Spleen (tissue), 11 donors: Measurements from ENCODE around the gene PSMC6. TPM values are rescaled to one million over a fixed set of nuclear protein-coding genes. Genes with fewer than 3 reads are reported as not detected.

Experiments
- DNase-seq: peaks from one replicate; pipeline ENCODE4 v3.0.0-alpha.2; 2020
- H3K27ac ChIP-seq, 8 donors: fragments of 200-600 bp; sonication (generic) in 7 of 8; 1 replicate in 4 of 8; 2 replicates in 4 of 8; pipeline versions ENCODE4 v1.5.0 to v1.8.0; 2016 to 2021; ENCODE audit warnings: inconsistent platforms in 4 of 8, mild to moderate bottlenecking in 4 of 8, moderate library complexity in 1 of 8
- H3K27me3 ChIP-seq, 7 donors: fragments of 200-600 bp; sonication (generic) in 6 of 7; replicated peaks in 1 of 7; 1 replicate in 4 of 7; 2 replicates in 3 of 7; pipeline versions ENCODE4 v1.5.0 to v1.8.0; 2016 to 2021; ENCODE audit warnings: inconsistent platforms in 3 of 7, mild to moderate bottlenecking in 1 of 7
- H3K36me3 ChIP-seq, 6 donors: fragments of 200-600 bp; sonication (generic) in 5 of 6; 1 replicate in 4 of 6; 2 replicates in 2 of 6; pipeline versions ENCODE4 v1.5.0 to v1.8.0; 2016 to 2021; ENCODE audit warnings: inconsistent platforms in 2 of 6
- H3K4me1 ChIP-seq, 6 donors: fragments of 200-600 bp; sonication (generic) in 5 of 6; 1 replicate in 3 of 6; 2 replicates in 3 of 6; pipeline versions ENCODE4 v1.5.0 to v1.8.0; 2016 to 2021; ENCODE audit warnings: inconsistent platforms in 3 of 6
- H3K4me3 ChIP-seq, 8 donors: fragments of 200-600 bp; sonication (generic) in 7 of 8; 1 replicate in 4 of 8; 2 replicates in 4 of 8; pipeline versions ENCODE4 v1.5.0 to v1.8.0; 2016 to 2021; ENCODE audit warnings: inconsistent platforms in 4 of 8, mild to moderate bottlenecking in 4 of 8, moderate library complexity in 2 of 8
- H3K9me3 ChIP-seq, 8 donors: fragments of 200-600 bp; sonication (generic) in 7 of 8; 1 replicate in 4 of 8; 2 replicates in 4 of 8; pipeline versions ENCODE4 v1.5.0 to v1.8.0; 2016 to 2021; ENCODE audit warnings: inconsistent platforms in 4 of 8
- CTCF ChIP-seq, 11 experiments: fragments of 200-600 bp in 7 of 11; fragments of 450-650 bp in 4 of 11; sonication (generic) in 4 of 11; IDR thresholded peaks in 8 of 11; conservative IDR thresholded peaks in 3 of 11; 1 replicate in 7 of 11; 2 replicates in 4 of 11; pipeline versions ENCODE4 v1.4.0 to v1.8.0; 2016 to 2021; ENCODE audit warnings: antibody characterized with exemption in 11 of 11, inconsistent platforms in 4 of 11, mild to moderate bottlenecking in 1 of 11
- POLR2A ChIP-seq, 3 donors: fragments of 450-650 bp; IDR thresholded peaks; one replicate each; pipeline ENCODE4 v1.5.1; 2017; ENCODE audit warnings: antibody characterized with exemption in 3 of 3, mild to moderate bottlenecking in 1 of 3
- POLR2AphosphoS5 ChIP-seq, 3 donors: sonication (generic); formaldehyde crosslinking; IDR thresholded peaks; one replicate each; pipeline ENCODE4 v1.5.1; 2017; ENCODE audit warnings: antibody characterized with exemption in 3 of 3
- WGBS, 5 donors: extraction: QIAGEN DNeasy Blood & Tissue Kit in 3 of 5; methylation state at CpG; one replicate each; pipeline versions ENCODE4 v1.1.5 to v1.1.7; 2013 to 2018; 5-methylcytosine and 5-hydroxymethylcytosine counted together
- intact Hi-C: fragments of 100-400 bp; cut with DNase I; formaldehyde crosslinking; loops from one replicate; pipeline ENCODE4 v1.15.0; 2023; ENCODE audit warnings: low total_unique reads
- polyA plus RNA-seq, 3 donors: library from polyadenylated mRNA; stranded (reverse); fragments of 200-250 nt; gene quantifications; one replicate each; pipeline ENCODE4 v1.2.1, GENCODE V29; 2013
- total RNA-seq, 7 donors: library from RNA; depleted of rRNA in 3 of 7; stranded (reverse); fragments of >200 nt in 3 of 7; fragmentation: NEBNext Ultra II Directional in 4 of 7; extraction: Animal tissue kit (Norgen Biotek cat#: 25700) in 4 of 7; gene quantifications; one replicate each; pipeline versions ENCODE4 v1.1.0 to v1.2.1, GENCODE V29; 2016 to 2021
- donor health status: healthy with polysubstance abuse.
- donor health status: DM: no; HTN: no; CAD: no; lungs with moderate emphysema.
- donor health status: DM: no; HTN: no; CAD: no.
- donor health status: Bipolar disorder and iron deficiency.
- donor health status: healthy.
- donor health status: DM: no; HTN: no; CAD: no.
- donor health status: DM: yes; HTN: yes; CAD: no.

The PSMC6 gene
- total and polyA plus RNA-seq, 10 donors, result 64.7 to 98.9 (median 82.4) TPM

GRCh38 chr14:52729585-52729924 is 22.6 kb downstream of the PSMC6 start:
- 0 to 1% (median 1%) methylated on average over 8 of the region's 8 CpGs for WGBS, 5 donors
- Histone ChIP-seq H3K27me3 (no peaks in the 10 kb centered on the region), H3K4me1 (peaks cover 6 to 65% (median 33%) of the 10 kb centered on the region in 6 donors), H3K9me3 (no peaks in the 10 kb centered on the region), H3K4me3 (peak overlapping the region in 7 of 8 donors; percentile 80 to 95 (median 88)), H3K36me3 (peaks cover 0 to 68% (median 25%) of the 10 kb centered on the region in 6 donors), H3K27ac (peak overlapping the region; percentile 74 to 94 (median 89))
- no peak for DNase-seq
- TF ChIP-seq POLR2AphosphoS5 (IDR thresholded peaks at IDR 0.05) (no peak), POLR2A (IDR thresholded peaks at IDR 0.05) (no peak)
- intact Hi-C loops, result no loop called here

GRCh38 chr14:52729925-52730708 is 23.1 kb downstream of the PSMC6 start, which contains the start of gene STYX:
Gene STYX, plus strand, starts transcription at chr14:52730166. Its CDS starts 309 bp downstream, at chr14:52730475.
- Histone ChIP-seq H3K9me3 (no peaks in the 10 kb centered on the region), H3K4me1 (peaks cover 6 to 65% (median 31%) of the 10 kb centered on the region in 6 donors), H3K27me3 (no peaks in the 10 kb centered on the region), H3K36me3 (peaks cover 0 to 63% (median 21%) of the 10 kb centered on the region in 6 donors), H3K27ac (peak within 1 kb of the TSS; percentile 74 to 94 (median 91)), H3K4me3 (peak within 1 kb of the TSS; percentile 80 to 95 (median 88))
- 0 to 1% (median 0%) methylated on average over 41 to 72 of the region's 72 CpGs for WGBS, 5 donors
- TF ChIP-seq POLR2A (IDR thresholded peaks at IDR 0.05), result peak in 1 of 3 donors; percentile 63
- peak; percentile 83 to 93 (median 90) for TF ChIP-seq POLR2AphosphoS5 (IDR thresholded peaks at IDR 0.05)
- peak; percentile 31 to 79 (median 69) for TF ChIP-seq CTCF (IDR thresholded peaks at IDR 0.05 in 8 of 11, conservative IDR thresholded peaks at IDR 0.05 in 3 of 11)
- intact Hi-C loops, result no loop called here
- peak; percentile 100 for DNase-seq

GRCh38 chr14:52730709-52731111 is 23.7 kb downstream of the PSMC6 start:
- 2 to 4% (median 3%) methylated on average over 9 to 11 of the region's 11 CpGs for WGBS, 5 donors

GRCh38 chr14:52733824-52734223 is 26.8 kb downstream of the PSMC6 start:
- no peak overlapping the region for H3K27ac ChIP-seq
- peaks cover 0 to 30% (median 0%) of the 10 kb centered on the region in 6 donors for H3K36me3 ChIP-seq
- TF ChIP-seq POLR2A (IDR thresholded peaks at IDR 0.05) (no peak), CTCF (IDR thresholded peaks at IDR 0.05 in 8 of 11, conservative IDR thresholded peaks at IDR 0.05 in 3 of 11) (no peak), POLR2AphosphoS5 (IDR thresholded peaks at IDR 0.05) (no peak)
- intact Hi-C loops, result no loop called here
- DNase-seq, result no peak
- WGBS, 5 donors, result 91 to 98% (median 96%) methylated on average over 9 of the region's 9 CpGs
- no peak overlapping the region for H3K4me3 ChIP-seq
- no peaks in the 10 kb centered on the region for H3K9me3 ChIP-seq
- peaks cover 10 to 91% (median 40%) of the 10 kb centered on the region in 6 donors for H3K4me1 ChIP-seq
- H3K27me3 ChIP-seq, result no peaks in the 10 kb centered on the region

More at GRCh38 chr14:52730709-52731111, 23.7 kb downstream of the PSMC6 start:
- Histone ChIP-seq H3K4me3 (peak overlapping the region; percentile 80 to 95 (median 88)), H3K27me3 (no peaks in the 10 kb centered on the region), H3K4me1 (peaks cover 10 to 65% (median 33%) of the 10 kb centered on the region in 6 donors), H3K9me3 (no peaks in the 10 kb centered on the region), H3K36me3 (peaks cover 0 to 57% (median 16%) of the 10 kb centered on the region in 6 donors), H3K27ac (peak overlapping the region; percentile 73 to 94 (median 91))
- TF ChIP-seq CTCF (IDR thresholded peaks at IDR 0.05 in 8 of 11, conservative IDR thresholded peaks at IDR 0.05 in 3 of 11) (no peak), POLR2AphosphoS5 (IDR thresholded peaks at IDR 0.05) (no peak), POLR2A (IDR thresholded peaks at IDR 0.05) (no peak)
- intact Hi-C loops, result no loop called here
- DNase-seq, result no peak
